ENCODE results near the gene CYP3A4. TPM values are rescaled to one million over a fixed set of nuclear protein-coding genes. Genes with fewer than 3 reads are reported as not detected.

Gene CYP3A4
- total RNA-seq, 2 donors from 2014 or later, result not detected

DNA sequence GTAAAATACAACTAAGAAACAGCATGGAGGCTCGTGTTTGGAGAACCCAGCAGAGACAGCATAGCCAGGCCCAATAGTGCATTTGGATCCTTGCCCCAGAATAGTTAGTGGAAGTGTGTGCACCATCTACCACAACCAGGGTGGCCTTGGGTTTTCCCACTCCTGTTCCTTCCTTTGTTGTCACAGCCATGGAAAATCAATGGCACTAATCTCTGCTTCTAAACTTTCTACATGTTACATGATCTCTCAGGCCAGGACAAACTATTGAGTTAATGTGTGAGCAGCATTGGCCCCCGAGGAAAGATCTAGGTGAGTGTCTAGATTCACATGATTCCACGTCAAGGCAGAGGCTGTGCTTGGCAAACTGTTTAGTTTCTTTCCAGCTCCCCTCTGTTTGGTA, 51.0 kb downstream of the CYP3A4 start:
- no peak for TF ChIP-seq CTCF (IDR thresholded peaks at IDR 0.05)
- Histone ChIP-seq H3K27ac (no peak overlapping the region), H3K9me3 (no peaks in the 10 kb centered on the region), H3K36me3 (no peaks in the 10 kb centered on the region), H3K27me3 (replicated peaks; ENCODE audit: insufficient read depth) (no peaks in the 10 kb centered on the region), H3K4me3 (no peak overlapping the region), H3K4me1 (ENCODE audit: control insufficient read depth in 1 of 2, low read depth in 2 of 2) (no peaks in the 10 kb centered on the region)
- DNase-seq (ENCODE audit: low spot score), result no peak
- ATAC-seq (ENCODE audit: insufficient number of reproducible peaks, low FRiP score, low read depth), result no peak

DNA sequence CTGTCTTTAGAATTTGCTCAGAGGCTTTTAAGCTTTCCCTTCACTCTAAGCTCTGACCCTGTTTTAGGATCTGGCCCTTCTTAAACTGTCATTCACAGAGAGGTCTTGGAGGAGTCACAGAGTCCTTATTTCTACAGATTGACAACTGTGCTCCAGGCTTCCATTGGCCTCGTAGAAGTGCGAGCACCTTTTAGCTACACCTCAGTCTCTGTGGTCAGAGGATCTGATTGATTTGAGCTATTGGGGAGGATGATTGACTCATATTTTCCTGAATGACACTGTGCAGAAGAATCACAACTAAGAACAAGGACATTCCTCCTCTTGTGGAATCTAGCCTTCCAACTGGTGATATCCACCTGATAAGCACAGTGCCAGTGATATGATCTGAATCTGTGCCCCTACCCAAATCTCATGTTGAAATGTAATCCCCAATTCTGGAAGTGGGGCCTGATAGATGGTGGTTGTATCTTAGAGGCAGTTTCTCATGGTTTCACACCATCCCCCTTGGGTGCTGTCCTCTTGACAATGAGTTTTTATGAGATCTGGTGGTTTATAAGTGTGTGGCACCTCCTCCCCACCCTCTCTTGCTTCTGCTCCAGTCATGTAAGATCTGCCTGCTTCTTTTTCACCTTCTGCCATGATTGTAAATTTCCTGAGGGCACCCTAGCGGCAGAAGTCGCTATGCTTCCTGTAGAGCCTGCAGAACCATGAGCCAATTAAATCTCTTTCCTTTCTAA, 52.2 kb downstream of the CYP3A4 start:
- no peaks in the 10 kb centered on the region for H3K4me1 ChIP-seq (ENCODE audit: control insufficient read depth in 1 of 2, low read depth in 2 of 2)
- no peaks in the 10 kb centered on the region for H3K36me3 ChIP-seq
- H3K27me3 ChIP-seq (replicated peaks; ENCODE audit: insufficient read depth), result no peaks in the 10 kb centered on the region
- no peaks in the 10 kb centered on the region for H3K9me3 ChIP-seq
- TF ChIP-seq CTCF (IDR thresholded peaks at IDR 0.05), result no peak
- H3K4me3 ChIP-seq, result no peak overlapping the region
- ATAC-seq (ENCODE audit: insufficient number of reproducible peaks, low FRiP score, low read depth) (no peak), DNase-seq (ENCODE audit: low spot score) (no peak)
- no peak overlapping the region for H3K27ac ChIP-seq

GRCh38 chr7:99730992-99731391, 53.0 kb downstream of the CYP3A4 start:
- TF ChIP-seq CTCF (IDR thresholded peaks at IDR 0.05), result no peak
- Histone ChIP-seq H3K4me1 (ENCODE audit: control insufficient read depth in 1 of 2, low read depth in 2 of 2) (no peaks in the 10 kb centered on the region), H3K36me3 (no peaks in the 10 kb centered on the region), H3K9me3 (no peaks in the 10 kb centered on the region), H3K4me3 (no peak overlapping the region), H3K27ac (no peak overlapping the region), H3K27me3 (replicated peaks; ENCODE audit: insufficient read depth) (no peaks in the 10 kb centered on the region)
- DNase-seq (ENCODE audit: low spot score), result no peak
- no peak for ATAC-seq (ENCODE audit: insufficient number of reproducible peaks, low FRiP score, low read depth)

- H3K4me3 ChIP-seq, result no peak overlapping the region
- H3K9me3 ChIP-seq, result no peaks in the 10 kb centered on the region
- no peaks in the 10 kb centered on the region for H3K36me3 ChIP-seq
- no peaks in the 10 kb centered on the region for H3K27me3 ChIP-seq (replicated peaks; ENCODE audit: insufficient read depth)
- TF ChIP-seq CTCF (IDR thresholded peaks at IDR 0.05), result no peak
- H3K4me1 ChIP-seq (ENCODE audit: control insufficient read depth in 1 of 2, low read depth in 2 of 2), result no peaks in the 10 kb centered on the region
- no peak overlapping the region for H3K27ac ChIP-seq
- DNase-seq (ENCODE audit: low spot score) (no peak), ATAC-seq (ENCODE audit: insufficient number of reproducible peaks, low FRiP score, low read depth) (no peak)
Observed at GRCh38 chr7:99730238-99730810, 53.7 kb downstream of the CYP3A4 start.

- H3K36me3 ChIP-seq, result no peaks in the 10 kb centered on the region
- no peak for TF ChIP-seq CTCF (IDR thresholded peaks at IDR 0.05)
- no peak overlapping the region for H3K4me3 ChIP-seq
- H3K27ac ChIP-seq, result no peak overlapping the region
- no peaks in the 10 kb centered on the region for H3K9me3 ChIP-seq
- no peaks in the 10 kb centered on the region for H3K4me1 ChIP-seq (ENCODE audit: control insufficient read depth in 1 of 2, low read depth in 2 of 2)
- no peak for DNase-seq (ENCODE audit: low spot score)
- ATAC-seq (ENCODE audit: insufficient number of reproducible peaks, low FRiP score, low read depth), result no peak
- H3K27me3 ChIP-seq (replicated peaks; ENCODE audit: insufficient read depth), result no peaks in the 10 kb centered on the region
Observed at GRCh38 chr7:99729486-99730237, 54.3 kb downstream of the CYP3A4 start.

Measured in thoracic aorta (tissue), 2 donors.